ENCODE measurements around the gene SGMS1.
"Not testable (repeated sequence)": the region's sequence is repeated elsewhere in the genome, so short reads cannot be mapped to it uniquely, and the experiment has no call there.

The SGMS1 gene

GRCh38 chr10:50390302-50390701 is 233.5 kb downstream of the SGMS1 start:
- DNase-seq: no peak

GRCh38 chr10:50388181-50388580 is 235.6 kb downstream of the SGMS1 start:
- DNase-seq: no peak

DNA sequence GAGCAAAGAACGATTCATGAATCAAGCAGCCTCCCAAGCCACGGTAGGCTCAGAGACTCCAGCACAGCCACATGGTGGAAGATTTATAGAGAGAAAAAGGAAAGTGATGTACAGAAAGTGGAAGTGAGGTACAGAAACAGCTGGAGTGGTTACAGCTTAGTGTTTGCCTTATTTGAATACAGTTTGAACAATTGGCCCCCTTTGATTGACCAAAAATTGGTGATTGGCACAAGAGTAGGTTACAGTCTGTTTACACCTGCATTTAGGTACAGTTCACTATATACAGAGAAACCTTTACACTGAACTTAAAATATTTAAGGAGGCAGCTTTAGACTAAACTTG is 236.1 kb downstream of the SGMS1 start:
- no peak for DNase-seq

- no peak for DNase-seq
These were observed 236.6 kb downstream of the SGMS1 start for GRCh38 chr10:50387007-50387731.

GRCh38 chr10:50385624-50386023 is 238.1 kb downstream of the SGMS1 start:
- DNase-seq: peak; percentile 43

- DNase-seq: no peak
These were observed 238.9 kb downstream of the SGMS1 start for GRCh38 chr10:50384898-50385297.

DNA sequence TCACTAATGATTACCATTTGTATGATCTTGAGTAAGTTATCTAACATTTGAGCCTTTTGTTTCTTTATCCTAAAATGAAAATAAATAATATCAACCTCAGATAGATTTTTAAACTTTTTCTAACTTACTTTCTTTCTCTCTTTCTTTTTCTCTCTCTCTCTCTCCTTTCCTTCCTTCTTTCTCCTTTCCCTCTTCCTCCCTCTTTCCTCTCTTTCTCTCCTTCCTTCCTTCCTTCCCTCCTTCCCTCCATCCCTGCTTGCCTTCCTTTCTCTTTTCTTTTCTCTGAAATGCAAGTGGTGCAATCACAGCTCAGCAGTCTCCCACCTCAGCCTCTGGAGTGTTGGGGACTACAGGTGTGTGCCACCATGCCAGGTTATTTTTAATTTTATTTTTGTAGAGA is 239.5 kb downstream of the SGMS1 start:
- DNase-seq: no peak

DNA sequence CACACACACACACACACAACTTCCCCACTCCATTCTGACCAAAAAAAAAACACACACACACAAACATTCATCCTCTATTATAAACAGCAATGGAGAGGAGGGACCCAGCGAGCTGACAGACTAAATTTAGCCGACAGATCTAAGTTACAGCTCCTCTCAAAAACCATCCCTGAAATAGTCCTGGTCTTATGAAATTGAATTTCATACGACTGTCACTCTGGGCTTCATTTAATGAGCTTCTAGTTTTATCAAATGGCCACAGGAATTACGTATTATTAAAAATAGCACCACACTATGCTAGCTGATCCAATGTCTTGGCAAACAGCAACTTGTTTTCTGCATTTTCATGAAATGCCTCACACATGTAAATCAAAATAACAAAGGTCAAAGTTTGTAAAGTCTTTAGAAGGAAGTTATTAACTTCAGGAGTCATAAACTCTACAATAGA is 241.2 kb downstream of the SGMS1 start:
- no peak for DNase-seq

GRCh38 chr10:50381642-50382041 is 242.1 kb downstream of the SGMS1 start:
- DNase-seq: no peak

DNA sequence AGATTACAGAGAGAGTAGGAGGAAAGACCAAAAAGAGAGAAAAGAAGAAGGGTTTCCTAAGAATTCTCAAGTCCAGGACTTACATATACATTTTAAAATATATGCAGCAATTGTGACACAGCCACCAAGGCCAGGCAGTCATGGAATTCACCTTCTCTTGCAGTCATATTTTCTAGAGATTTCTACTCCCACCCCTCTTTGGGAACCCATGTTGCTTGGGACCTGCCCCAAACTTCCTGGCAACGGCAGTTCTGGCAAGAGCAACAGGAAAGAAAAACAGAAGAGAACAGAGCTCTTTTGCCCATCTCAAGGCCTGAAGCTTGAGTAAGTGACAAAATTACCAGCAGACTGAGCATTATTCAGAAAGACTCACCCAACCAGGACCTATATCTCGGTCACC is 244.1 kb downstream of the SGMS1 start:
- no peak for DNase-seq

GRCh38 chr10:50375745-50376144 is 248.0 kb downstream of the SGMS1 start:
- DNase-seq: no peak

DNA sequence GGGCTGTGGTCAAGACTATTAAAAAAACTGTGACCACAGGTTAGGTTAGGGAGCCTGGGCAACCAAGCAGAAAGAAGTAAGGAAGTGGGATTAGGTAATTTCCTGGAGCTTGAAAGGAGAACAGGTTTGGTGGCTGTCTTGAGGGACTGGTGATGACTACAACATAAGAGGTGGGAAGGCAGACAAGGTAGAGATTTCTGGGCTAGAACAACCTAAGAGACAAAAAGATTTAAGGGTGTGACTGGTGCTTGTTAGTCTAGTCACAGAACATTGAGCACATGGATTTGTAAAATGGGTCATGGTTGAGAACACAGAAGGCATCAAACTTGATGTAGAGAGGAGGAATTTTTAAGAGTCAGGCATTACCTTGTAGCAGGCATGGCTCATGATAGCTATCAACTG is 248.7 kb downstream of the SGMS1 start:
- DNase-seq: no peak

GRCh38 chr10:50373821-50374501 is 249.8 kb downstream of the SGMS1 start:
- DNase-seq: peak; percentile 33

DNA sequence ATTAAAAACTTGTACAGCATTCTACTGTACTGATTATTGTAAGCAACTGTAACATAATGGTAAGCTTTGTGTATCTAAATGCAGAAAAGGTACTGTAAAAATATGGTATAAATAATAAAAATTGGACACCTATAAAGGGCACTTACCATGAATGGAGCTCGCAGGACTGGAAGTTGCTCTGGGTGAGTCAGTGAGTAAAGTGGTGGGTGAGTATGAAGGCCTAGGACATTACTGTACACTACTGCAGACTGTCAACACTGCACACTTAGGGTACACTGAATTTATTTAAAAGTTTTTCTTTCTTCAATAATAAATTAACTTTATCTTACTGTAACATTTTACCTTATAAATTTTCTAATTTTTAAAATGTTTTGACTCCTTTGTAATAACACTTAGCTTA is 253.8 kb downstream of the SGMS1 start:
- no peak for DNase-seq

DNA sequence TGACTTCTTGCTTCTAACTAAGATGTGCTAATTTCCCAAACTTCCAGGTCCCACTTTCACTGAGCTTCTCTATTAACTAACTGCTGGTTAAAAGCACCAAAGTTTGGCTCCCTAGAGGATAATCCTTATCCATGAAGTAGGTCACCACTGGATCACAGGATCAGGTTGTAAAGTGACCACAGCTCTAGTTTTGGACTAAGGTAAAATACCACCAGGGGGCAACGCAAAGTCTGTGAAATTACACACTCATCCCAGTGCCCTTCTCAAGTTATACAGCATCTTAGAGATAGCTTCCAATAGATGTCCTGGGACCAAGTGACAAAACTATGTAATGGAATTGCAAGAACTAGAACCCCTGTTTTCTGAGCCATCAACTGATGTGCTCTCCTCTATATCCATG is 256.0 kb downstream of the SGMS1 start:
- DNase-seq: peak; percentile 20

DNA sequence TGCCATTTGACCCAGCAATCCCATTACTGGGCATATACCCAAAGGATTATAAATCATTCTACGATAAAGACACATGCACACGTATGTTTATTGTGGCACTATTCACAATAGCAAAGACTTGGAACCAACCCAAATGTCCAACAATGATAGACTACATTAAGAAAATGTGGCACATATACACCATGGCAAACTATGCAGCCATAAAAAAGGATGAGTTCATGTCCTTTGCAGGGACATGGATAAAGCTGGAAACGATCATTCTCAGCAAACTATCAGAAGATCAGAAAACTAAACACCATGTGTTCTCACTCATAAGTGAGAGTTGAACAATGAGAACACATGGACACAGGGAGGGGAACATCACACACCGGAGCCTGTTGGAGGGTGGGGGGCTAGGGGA is 257.3 kb downstream of the SGMS1 start:
- DNase-seq: not testable (repeated sequence)

DNA sequence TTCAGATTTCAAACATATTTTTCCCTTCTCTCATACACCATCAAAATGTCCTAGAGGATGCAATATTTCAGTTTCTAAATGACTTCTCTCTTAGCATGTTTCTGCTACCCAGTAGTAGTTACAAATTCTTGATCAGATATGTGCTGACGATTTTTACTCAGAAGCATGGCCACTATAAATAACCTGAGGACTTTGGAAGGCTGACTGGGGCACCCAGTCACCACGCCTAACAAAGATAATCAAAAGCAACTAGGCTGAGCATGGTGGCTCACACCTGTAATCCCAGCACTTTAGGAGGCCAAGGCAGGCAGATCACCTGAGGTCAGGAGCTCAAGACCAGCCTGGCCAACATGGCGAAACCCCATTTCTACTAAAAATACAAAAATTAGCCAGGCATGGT is 259.0 kb downstream of the SGMS1 start:
- not testable (repeated sequence) for DNase-seq

GRCh38 chr10:50362547-50363125 is 261.1 kb downstream of the SGMS1 start:
- DNase-seq: no peak

- no peak for DNase-seq
These were observed 261.8 kb downstream of the SGMS1 start for GRCh38 chr10:50361946-50362345.

DNA sequence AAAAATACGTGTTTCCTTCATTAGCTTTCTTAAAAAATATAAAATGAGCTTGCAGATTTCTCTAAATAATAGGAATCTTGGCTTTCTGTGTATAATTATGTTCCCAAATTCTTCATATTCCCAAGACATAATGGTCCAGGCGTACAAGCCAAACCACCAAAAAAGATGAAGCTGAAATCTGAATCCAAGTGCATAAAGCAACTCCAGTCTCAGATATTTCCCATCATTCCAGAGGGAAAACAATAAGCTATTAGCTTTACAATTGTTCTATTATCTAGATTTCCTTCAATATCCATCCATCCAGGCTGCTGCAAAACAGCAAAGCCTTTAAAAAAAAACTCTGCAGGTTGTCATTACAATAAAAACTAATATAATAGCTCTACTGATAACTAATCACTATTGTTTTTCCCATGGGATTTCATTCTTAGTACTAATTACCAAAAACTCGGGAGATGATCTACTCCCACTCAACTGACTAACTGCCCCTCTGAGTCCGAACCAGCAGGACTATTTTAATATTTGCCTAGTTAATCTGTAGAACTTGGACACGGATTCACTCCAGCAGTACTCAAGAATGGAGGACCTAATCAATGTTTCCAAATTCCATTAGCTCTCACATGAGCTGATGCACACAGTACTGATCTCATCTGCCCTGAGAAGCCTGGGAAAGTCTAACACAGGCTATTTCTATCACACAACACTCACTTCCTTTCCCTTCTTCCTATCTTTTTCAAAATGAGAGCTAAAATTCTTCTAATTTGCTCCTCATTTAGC is 263.5 kb downstream of the SGMS1 start:
- peak; percentile 22 for DNase-seq

- DNase-seq: no peak
These were observed 264.6 kb downstream of the SGMS1 start for GRCh38 chr10:50358925-50359687.

GRCh38 chr10:50358411-50358810 is 265.3 kb downstream of the SGMS1 start:
- no peak for DNase-seq

DNA sequence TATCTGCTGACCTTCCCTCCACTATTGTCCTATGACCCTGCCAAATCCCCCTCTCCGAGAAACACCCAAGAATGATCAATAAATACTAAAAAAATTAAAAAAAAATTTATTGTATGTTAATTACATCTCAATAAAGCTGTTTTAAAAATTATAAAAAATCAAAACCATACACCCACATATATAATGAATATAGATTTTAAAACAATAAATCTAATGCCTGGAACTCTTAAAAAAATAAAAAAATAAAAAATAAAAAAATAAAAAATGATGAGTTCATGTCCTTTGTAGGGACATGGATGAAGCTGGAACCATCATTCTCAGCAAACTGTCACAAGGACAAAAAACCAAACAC is 267.3 kb downstream of the SGMS1 start:
- DNase-seq: not testable (repeated sequence)
